Fibroblast of mammary gland (primary cell): ENCODE measurements around the gene BACH1.

ENCODE experiments used
- DNase-seq: peaks from one replicate; pipeline ENCODE4 v3.0.0-alpha.2; 2010; ENCODE audit warnings: low read depth
- H3K4me3 ChIP-seq: 2 replicates; pipeline ENCODE4 v1.5.1; 2011; ENCODE audit warnings: low read depth, mild to moderate bottlenecking, low read length, moderate library complexity; ENCODE audit not compliant: control insufficient read depth
- TF ChIP-seq, protein P1 (sequence below): conservative IDR thresholded peaks from 2 replicates; pipeline ENCODE4 v1.5.1; 2011; ENCODE audit warnings: low read depth, low read length, inconsistent platforms; ENCODE audit not compliant: control insufficient read depth, insufficient read depth

The BACH1 gene

GRCh38 chr21:29313662-29314408 is 15.1 kb downstream of the BACH1 start:
- TF ChIP-seq, protein P1, sequence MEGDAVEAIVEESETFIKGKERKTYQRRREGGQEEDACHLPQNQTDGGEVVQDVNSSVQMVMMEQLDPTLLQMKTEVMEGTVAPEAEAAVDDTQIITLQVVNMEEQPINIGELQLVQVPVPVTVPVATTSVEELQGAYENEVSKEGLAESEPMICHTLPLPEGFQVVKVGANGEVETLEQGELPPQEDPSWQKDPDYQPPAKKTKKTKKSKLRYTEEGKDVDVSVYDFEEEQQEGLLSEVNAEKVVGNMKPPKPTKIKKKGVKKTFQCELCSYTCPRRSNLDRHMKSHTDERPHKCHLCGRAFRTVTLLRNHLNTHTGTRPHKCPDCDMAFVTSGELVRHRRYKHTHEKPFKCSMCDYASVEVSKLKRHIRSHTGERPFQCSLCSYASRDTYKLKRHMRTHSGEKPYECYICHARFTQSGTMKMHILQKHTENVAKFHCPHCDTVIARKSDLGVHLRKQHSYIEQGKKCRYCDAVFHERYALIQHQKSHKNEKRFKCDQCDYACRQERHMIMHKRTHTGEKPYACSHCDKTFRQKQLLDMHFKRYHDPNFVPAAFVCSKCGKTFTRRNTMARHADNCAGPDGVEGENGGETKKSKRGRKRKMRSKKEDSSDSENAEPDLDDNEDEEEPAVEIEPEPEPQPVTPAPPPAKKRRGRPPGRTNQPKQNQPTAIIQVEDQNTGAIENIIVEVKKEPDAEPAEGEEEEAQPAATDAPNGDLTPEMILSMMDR, result no peak
- H3K4me3 ChIP-seq, result no peak overlapping the region
- DNase-seq, result no peak

DNA sequence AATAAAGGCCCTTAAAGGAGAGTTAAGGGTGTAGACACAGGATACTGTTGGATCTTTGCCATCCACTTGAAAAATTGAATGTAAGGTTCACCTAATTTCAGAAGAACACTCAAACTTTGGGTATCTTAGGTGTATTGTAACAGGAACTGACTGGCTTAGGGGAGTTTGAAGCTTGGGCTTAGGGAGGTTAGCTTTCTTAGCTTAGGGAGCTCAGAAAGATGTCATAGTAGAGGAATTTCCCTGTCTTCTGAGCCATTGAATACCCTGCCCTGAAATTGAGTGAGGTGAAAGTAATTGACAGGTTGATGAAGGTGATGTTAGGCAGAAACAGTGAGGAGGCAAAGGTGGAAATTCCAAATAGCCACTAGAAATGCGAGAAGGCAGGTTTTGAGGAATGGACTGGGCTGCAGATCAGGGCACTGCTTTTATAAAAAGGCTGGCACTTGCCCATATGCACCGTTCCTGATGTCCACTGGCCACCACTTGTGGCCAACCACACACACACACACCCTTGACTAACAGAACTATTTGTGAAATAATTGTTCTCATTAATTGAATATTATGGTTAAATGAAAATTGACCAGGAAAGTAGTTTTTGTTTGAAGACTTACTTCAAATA is 16.5 kb downstream of the BACH1 start:
- no peak for DNase-seq
- TF ChIP-seq, protein P1, result no peak

DNA sequence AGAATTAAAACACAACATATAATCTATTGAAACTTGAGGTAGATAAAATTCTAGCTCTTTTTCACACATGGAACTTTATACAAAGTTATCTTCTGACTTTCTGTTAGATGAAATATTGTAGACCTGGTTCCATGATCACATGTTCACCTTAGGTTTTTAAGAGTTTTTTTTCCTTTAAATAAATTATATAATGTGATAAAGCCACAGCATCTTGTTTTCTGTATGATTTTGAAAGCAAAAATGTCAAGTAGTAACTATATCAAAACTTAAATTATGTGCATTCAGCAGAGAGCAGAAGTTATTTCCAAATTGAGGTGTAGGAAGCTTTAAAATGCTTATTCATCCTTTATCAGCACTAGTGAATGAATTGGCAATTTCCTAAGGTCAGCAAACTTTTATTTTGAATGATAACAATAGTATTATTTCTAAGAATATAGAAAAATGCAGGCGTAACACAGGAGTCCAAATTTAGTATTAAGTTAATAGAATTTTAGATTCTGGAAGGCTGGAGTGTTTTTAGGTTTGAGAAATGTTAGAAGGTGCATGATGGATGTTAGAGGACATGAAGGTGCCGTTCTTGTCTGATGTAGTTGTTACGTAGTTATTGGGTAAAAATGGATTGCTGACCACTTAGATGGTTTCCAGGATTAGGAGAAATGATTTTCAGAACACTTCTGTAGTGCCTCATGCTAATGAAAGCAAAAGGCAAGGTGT is 17.5 kb downstream of the BACH1 start:
- TF ChIP-seq, protein P1, result no peak
- H3K4me3 ChIP-seq, result no peak overlapping the region
- no peak for DNase-seq

More for the DNA sequence above, 16.5 kb downstream of the BACH1 start:
- H3K4me3 ChIP-seq, result no peak overlapping the region

DNA sequence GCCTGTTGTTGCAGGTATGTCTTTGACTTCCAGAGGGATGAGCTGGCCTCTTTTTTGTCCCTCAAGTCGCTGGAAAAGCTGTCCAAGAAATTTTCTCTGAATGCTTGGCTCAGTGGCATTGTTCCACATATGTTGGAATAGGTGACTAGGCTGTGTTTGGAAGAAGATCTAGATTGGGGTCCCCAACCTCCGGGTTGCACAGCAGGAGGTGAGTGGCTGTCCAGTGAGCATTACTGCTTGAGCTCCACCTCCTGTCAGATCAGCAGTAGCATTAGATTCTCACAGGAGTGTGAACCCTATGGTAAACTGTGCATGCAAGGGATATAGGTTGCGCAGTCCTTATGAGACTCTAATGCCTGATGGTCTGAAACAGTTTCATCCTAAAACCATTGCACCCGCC is 18.1 kb downstream of the BACH1 start:
- H3K4me3 ChIP-seq, result no peak overlapping the region
- TF ChIP-seq, protein P1, result no peak
- DNase-seq, result no peak

DNA sequence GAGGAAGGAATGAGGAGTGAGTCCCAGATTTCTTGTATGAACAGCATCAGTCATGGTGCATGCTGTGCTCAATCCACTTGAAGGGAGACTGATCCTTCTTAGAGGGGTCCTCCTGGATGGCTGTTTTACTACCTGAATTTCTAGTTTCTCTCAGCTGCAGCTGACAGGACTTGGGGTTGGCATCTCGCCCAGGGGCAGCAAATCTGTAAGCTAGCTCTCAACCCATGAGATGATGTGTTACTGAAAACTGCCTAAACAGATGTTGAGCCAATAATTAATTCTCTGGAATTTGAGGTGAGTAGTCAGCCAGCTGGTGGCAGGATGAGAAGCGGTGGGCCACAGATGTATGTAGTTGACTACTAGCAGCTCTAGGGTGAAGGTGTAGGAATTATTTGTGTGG is 19.6 kb downstream of the BACH1 start:
- no peak overlapping the region for H3K4me3 ChIP-seq
- TF ChIP-seq, protein P1, result no peak
- peak; percentile 35 for DNase-seq

- H3K4me3 ChIP-seq, result no peak overlapping the region
- peak; percentile 44 for DNase-seq
- TF ChIP-seq, protein P1, result no peak
Measured at GRCh38 chr21:29320031-29320430, 21.3 kb downstream of the BACH1 start.
